GM18519 (cell line): ENCODE results near the gene SULT1C4.
"Not testable (repeated sequence)": the region's sequence is repeated elsewhere in the genome, so short reads cannot be mapped to it uniquely, and the experiment has no call there.

Source experiments
- ATAC-seq: cut with Tn5 transposase; IDR thresholded peaks from one replicate; pipeline ENCODE4 v1.9.1; 2021; ENCODE audit warnings: mild to moderate bottlenecking, moderate library complexity; ENCODE audit not compliant: unreplicated experiment, low FRiP score

SULT1C4 gene

DNA sequence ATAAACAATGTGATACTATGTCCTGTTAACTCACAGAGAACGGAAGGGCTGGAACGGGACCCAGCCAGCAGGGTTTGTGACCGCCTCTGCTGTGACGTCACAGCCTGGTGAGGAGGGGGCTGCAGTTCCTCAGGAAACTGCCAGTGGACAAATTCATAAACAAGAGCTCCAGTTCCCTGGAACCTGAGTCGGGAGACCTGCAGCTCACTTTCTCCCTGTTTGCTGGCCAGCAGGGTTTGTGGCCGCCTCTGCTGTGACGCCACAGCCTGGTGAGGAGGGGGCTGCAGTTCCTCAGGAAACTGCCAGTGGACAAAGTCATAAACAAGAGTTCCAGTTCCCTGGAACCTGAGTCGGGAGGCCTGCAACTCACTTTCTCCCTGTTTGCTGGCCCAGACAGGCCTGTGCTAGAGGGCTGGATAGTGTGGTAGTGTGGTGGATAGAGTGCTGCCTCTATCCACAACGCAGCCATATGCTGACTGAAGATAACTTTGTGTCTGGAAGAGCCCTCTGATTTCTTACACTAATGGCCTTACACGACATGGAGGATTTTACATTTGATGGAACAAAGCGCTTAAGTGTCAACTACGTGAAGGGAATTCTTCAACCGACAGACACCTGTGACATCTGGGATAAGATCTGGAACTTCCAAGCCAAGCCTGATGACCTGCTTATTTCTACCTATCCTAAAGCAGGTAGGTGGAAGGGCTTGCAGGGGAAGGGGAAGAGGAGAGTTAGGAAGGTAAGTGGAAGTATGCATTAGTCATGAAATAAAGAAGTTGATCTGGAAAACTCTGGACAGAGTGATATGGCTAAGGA is at the start of gene SULT1C4:
SULT1C4 (plus strand) TSS at position 140 of the 816 bp plus-strand sequence; CDS start at position 524, 384 bp downstream.
- no peak for ATAC-seq

DNA sequence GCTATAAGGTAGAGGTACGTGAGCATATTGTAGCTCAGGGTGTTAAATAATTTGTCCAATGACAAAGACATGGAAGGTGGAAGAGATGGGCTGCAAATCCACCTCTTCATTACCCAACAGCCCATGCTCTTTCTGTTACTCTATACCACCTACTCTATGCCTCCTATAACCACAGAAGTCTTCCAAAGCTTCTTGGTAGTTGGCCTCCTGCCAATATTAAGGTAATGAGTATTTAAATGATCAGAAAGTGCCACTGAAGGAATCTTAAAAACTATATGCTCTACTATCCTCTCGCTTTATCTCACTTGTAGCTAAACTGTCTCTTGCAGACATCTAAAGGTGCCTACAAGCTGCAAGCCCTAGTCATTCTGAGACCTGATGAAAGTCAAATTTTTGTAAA is 48.0 kb upstream of the SULT1C4 start:
- ATAC-seq, result no peak

DNA sequence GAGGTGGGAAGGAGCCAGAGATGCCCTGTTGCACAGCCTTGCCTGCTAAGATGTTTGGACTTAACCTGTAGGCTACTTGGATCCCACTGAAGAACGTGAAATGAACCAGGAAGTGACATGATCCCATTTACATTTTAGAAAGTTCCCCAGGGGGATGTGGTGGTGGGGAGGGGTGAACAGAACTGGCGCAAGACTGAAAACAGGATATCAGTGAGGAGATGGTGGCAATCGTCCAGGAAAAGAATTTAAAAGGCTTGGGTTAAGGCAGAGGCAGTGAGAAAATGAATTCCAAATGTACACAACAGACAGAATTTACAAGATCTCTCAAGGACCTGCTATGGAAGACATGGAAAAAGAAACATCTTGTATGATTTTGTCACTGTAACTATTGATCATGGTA is 46.8 kb upstream of the SULT1C4 start:
- ATAC-seq, result no peak

DNA sequence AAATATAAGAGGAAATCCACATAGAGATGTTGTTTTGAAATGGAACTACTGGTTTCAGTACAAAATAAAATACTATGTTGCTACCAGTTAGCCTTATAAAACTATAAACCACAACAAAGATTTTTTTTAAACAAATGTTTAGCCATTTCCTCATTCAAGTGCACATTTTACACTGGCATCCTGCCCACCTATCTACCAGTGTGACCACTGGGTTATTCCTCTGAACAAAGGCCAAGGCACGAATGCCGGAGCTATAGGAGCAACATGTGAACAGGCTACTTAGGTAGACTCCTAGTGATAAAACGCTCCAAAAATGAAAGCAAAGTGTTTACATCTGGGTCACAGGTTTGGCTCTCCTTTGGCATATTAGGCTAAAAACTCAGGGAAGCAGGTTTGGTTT is 31.8 kb upstream of the SULT1C4 start:
- ATAC-seq, result no peak

DNA sequence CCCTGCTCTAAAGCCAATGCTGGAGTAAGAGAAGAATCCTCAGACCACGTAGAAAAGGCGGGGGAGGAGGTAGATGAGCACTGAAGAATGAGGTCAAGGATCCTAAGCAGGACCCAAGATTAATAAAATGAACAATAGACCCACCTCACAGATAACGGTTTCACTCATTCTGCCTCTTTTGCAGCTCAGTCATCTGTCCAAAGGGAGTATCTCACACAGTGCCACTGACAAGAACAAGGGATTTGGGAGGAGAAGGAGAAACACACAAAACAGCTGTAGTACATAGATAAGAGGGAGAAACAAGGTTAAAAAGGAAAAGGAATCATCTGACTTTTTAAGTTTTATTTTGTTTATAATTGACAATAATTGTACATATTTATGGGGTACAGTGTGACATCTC is 30.9 kb upstream of the SULT1C4 start:
- no peak for ATAC-seq

DNA sequence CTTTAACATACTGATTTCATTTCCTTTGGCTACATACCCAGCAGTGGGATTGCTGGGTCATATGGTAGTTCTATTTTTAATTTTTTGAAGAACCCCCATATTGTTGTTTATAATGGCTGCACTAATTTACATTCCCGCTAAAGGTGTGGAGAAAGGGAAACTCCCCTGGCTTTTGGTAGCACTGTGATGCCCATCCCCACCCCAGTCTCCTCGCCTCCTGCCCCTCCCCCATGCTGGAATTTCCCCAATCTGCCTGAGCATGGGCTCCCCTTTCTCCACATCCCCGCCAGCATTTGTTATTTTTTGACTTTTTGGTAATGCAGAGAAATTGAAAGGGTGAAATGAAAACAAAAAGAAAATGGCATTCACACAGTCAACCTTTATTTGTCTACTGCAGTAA is 30.0 kb upstream of the SULT1C4 start:
- ATAC-seq, result no peak

DNA sequence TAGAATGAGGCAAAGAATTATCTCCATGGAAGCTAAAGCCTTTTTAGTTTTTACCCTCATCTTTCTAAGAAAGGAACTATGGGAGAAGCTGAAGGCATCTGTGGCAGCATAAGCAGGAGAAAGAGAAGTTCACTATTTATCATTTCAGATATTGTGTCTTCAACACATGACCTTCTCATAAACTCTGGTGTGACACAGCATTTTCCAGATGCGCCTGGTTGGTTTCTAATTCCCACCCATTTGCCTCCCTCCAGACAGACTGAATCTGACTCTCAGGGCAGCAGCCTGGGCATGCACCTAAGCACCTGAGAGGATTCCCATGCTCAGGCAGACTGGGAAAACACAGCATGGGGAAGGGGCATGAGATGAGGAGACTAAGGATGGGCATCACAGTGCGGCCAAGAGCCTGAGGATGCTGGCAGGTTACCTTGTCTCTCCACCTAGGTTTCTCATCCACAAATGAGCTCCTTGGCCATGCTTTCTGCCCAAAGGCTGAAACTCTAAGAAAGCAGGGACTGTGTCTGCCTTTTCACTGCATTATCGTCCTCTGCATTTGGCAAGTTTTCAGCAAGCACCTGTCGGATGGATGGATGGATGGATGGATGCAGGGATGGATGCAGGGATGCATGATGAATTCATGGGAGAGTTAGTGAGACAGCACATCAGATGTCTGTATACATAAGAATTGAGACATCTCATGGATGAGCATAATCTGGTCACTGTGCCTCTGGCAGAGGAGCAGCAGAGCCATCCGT is 28.8 kb upstream of the SULT1C4 start:
- no peak for ATAC-seq

DNA sequence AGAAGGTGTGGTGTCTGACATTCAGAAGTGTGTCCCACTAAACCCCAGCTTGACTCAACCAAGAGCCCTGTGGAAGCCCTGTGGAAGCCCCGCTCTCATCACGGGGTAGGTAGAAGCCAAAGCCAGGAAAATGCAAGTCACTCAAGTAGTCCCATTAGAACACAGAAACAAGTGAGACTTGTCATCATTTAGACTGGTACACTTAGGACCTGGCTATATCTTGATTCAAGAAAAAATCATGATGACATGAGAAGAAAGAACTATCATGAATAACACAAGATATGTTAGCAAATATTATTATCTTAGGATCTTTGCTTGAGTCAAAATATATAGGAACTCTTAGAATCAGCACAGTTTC is 28.2 kb upstream of the SULT1C4 start:
- no peak for ATAC-seq

DNA sequence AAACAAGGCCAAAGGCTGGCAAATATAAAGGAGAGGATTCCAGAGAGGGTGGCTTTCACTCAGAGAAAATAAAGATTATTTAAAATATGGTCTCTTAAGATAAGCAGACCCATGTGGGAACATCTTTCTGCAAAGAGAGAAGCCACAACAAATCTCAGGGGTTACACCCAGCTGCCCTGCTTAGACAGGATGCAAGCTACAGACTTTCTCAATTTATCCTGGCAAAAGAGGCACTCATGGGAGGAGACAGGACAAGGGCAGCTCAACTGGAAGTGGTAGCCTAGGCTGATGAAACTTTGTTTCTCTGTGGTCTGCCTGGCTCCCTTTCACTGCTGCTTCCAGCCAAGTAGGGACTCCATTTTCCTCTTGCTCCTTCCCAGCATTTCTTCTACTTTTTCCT is 25.9 kb upstream of the SULT1C4 start:
- ATAC-seq, result no peak

DNA sequence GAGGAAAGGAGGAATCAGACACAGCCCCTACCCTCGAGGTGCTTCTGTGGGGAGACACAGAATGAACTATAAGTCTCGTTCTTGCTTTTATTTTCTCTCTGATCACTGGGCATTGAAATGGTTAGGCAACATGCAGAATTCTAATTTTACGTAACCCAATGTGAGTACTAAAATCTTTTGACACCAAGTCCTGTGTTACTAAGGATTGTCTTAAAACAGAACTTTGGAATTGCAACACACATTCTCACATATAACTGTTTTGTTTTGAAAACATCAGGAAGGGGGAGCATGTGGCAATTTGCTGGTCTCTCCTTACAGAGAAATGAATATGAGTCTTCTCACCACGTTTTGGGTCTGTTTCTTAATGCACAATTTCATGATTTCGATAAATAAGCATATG is 23.6 kb upstream of the SULT1C4 start:
- ATAC-seq, result no peak

DNA sequence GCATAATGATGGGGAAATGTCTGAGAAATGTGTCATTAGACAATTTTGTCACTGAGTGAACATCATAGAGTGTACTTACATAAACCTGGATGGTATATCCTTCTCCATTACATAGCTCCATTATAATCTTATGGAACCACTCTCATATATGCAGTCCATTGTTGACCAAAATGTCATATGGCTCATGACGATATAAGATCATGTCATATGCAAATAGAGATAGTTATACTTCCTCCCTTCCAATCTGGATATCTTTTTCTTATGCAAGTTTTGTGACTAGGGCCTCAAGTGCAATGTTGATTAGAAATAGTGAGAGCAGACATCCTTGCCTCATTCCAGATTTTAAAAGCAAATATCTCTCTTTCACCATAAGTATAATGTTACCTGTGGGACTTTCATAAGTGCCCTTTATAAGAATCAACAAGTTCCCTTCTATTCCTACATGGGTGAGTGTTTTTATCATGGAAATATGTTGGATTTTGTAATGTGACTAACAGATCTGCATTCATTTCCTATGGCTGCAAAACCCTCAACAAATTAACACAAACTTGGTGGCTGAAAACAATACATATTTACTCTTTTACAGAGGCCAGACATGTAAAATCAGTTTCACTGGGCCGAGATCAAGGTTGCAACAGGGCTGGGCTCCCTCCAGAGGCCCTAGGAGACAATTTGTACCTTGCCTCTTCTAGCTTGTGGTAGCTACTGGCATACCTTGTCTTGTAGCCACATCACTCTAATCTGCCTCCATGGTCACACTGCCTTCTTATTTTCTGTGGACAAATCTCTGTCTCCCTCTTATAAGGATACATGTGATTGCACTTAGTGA is 21.6 kb upstream of the SULT1C4 start:
- no peak for ATAC-seq

DNA sequence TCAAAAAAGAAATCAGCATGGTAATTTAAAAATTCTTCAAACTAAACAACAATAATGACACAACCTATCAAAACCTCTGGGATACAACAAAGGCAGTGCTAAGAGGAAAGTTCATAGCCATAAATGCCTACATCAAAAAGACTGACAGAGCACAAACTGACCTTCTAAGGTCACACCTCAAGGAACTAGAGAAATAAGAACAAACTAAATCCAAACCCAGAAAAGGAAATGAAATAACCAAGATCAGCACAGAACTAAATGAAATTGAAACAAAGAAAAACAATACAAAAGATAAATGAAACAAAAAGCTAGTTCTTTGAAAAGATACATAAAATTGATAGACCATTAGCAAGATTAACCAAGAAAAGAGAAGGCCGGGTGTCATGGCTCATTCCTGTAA is 18.4 kb upstream of the SULT1C4 start:
- not testable (repeated sequence) for ATAC-seq

DNA sequence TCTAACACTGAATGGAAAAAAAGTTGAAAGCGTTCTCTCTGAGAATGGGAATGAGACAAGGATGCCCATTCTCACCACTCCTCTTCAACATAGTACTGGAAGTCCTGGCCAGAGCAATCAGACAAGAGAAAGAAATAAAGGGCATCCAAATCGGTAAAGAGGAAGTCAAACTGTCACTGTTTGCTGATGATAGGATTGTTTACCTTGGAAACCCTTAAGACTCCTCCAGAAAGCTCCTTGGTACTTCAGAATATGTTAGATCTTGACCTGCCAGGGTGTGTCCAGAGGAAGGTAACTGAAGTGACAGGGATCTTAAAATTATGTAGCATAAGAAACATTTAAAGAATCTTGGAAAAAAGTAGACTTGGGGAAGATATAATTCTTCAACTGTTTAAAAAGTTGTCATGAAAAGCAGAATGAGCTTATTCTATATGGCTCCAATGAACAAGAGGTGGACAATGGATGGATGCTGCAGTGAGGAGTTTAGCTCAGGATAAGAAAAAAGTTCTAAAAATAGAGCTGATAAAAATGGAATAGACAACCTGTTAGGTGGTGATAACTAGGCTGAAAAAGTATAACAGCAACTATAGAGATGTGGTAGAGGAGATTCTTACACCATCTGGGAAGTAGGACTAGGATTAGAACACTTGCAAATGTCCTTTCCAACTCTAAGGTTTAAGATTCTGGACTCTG is 16.8 kb upstream of the SULT1C4 start:
- ATAC-seq, result no peak

DNA sequence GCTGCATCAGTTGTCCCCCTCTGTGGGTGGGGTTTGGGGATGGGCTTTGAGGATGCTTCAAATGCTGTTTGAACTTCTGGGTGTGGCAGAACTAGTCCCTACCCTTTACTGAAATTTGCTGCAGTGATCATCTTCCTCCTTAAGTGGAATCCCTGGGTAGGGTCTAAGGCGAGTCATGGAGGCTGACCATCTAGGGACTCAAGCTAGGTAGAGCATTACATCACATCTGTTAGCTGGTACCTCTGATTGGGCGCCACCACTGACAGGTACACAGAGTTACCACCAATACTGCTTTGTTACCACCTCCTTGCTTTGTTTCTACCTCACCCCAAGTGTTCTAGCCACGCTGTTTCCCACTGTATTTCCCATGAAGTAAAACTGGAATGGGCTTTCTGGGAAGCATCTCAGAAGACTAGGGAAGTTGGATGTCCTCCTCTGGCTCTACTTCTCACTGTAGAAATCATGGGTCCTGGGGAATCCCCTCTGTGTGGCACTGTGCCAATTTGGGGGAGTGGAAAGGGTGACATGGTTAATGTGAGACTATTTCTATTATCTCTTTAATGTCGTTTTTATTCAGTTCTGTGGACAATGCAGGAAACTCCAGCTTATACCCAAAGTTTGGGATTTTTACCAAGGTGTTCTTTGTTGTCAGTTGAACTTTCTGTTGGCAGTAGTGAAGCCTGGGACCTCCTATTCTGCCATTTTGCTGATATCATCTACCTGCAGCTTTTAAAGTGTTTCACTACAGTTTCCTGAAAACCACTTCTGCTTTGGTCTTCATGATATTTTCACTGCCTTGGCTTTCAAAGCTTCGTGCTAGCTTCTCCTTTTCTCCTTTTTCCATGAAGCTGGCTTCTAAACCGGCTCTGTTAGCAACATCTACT is 14.5 kb upstream of the SULT1C4 start:
- ATAC-seq, result no peak

DNA sequence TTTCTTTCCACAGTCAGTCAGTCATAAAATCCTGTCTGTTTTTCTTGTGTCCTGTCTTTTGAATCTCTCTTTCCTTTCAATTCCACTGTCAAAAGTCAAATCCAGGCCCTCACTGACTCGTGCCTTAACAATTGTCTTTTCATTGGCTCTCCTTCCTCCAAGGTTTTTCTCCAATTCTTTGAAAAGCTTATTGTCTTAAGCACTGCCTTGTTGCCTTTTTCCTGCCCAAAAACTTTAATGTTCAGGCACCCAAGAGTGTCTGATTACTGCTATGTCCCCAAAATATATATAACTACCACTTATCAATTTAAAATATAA is 13.9 kb upstream of the SULT1C4 start:
- no peak for ATAC-seq

DNA sequence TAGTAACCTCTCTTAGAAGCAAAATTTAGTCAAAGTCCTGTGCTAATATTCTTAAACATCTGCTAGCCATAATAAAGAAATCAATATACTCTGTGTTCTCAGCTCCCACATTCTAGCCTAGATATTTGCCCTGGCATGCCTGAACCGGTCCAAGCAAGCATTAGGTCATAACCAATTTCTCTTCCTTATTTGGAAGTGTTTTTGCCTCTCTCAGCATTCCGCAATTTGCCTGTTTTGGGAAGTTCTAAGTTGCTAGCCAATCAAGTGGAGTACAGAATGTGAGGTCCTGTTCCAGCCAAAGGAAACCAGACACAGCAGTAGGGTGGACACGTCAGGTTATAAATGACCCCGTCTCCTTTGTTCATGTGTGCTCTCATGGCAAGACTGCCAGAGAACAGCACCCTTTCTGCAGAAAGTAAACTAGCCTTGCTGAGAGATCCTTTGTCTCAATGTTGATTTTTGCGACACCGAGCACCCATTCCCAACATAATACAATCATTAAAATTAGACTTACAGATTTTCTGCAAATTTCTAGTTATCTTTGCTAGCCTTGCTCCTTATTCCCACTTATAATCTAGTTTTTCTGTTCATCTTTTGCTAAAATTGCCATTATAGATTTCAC is 13.0 kb upstream of the SULT1C4 start:
- no peak for ATAC-seq

DNA sequence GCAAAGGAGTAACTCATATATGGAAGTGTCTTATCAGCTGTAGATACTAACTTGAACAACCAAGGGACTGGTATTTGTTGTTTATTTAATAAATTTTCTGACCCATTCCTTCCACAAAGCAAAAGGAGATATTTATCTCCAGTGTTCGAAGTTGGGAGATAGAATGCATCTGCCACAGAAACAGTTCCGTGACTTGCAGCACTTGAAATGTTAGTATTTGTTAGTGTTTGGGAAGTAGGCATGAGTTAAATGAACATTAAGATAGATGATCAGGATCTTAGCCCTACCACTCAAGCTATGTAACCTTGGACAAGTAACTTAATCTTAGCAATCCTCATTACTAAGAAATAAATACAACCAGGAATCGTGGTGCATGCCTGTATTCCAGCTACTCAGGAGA is 12.1 kb upstream of the SULT1C4 start:
- ATAC-seq, result no peak

DNA sequence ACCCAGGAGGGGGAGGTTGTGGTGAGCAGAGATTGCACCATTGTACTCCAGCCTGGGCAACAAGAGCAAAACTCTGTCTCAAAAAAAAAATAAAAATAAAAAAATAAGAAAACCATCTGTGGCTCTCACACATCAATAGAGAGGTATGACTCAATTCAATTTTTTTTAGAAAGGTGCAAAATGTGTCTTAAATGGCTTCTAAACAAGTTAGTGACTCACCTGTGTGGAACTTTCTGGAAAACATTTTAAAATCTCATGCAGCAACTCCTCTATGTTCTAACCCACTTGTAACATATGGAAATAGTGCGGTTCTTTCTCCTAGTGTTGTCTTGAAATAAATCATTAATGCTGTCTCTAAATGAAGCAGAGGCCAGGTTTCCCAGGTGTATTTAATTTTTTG is 10.7 kb upstream of the SULT1C4 start:
- ATAC-seq, result no peak

DNA sequence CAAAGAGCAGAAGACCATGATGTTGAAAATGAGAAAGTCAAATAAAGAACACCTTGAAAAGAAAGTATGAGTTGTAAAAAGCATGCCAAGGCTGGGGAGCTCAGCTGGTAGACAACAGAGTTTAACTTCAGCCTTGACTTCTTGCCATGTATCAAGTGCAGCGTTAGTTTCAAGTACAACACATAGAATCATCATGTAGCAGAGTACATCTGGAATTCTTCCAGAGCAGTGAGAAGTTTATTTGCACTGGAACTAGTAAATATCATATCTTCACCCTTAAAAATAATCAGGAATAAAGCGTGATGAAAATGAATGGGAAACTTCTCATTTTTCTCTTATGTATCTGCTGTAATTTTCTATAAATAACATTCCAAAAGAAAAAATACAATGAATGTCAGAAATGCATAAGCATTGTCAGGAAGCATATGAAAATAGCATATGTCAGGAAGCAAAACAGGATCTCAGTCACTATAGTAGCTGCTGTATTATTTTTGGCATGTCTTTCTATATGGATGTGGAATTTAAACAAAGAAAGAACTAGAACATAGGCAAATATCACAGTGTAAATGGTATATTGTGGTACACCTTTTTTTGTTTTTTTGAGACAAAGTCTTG is 10.1 kb upstream of the SULT1C4 start:
- ATAC-seq, result no peak
